A549 (cell line): ENCODE measurements around the gene FBXW10. TPM values are rescaled to one million over a fixed set of nuclear protein-coding genes. Genes with fewer than 3 reads are reported as not detected.
A peak's percentile ranks its signal among the peaks of the same experiment; 100 is the strongest.
"Not testable (repeated sequence)": the region's sequence is repeated elsewhere in the genome, so short reads cannot be mapped to it uniquely, and the experiment has no call there.

ENCODE experiments used
- ATAC-seq, 2 experiments: fragments of 200-7000 bp in 1 of 2; fragments of >200 bp in 1 of 2; cut with Nextera tagmentation in 1 of 2; cut with Tn5 transposase in 1 of 2; 3 replicates each; pipeline versions ENCODE4 v1.8.0 to v1.9.1; 2018 to 2020; ENCODE audit warnings: mild to moderate bottlenecking in 1 of 2, moderate library complexity in 1 of 2
- CTCF ChIA-PET: fragments of 300-600 bp; sonication (Branson Sonifier 250); formaldehyde crosslinking; extraction: SDS; loops from one replicate; lab custom pipeline; 2021; ENCODE audit warnings: antibody characterized with exemption, inconsistent platforms; lab: Yijun Ruan, JAX
- POLR2A ChIA-PET: fragments of 350-600 bp; formaldehyde crosslinking; extraction: SDS; loops from one replicate; lab custom pipeline; 2021; ENCODE audit warnings: antibody characterized with exemption, inconsistent platforms; lab: Yijun Ruan, JAX
- DNase-seq, 2 experiments: peaks; one replicate each; pipeline versions ENCODE4 v3.0.0 to v3.0.0-alpha.2; 2011 to 2016; ENCODE audit warnings: low read depth in 1 of 2, low spot score in 1 of 2
- FAIRE-seq: peaks from 2 replicates; lab custom pipeline; 2011; peaks lifted over from hg19 to GRCh38; lab: Jason Lieb, UNC
- H3K27ac ChIP-seq, 2 experiments: fragments of >200 bp; sonication (Bioruptor Twin); formaldehyde crosslinking; 3 replicates each; pipeline ENCODE4 v1.5.1; 2016 to 2017
- H3K4me1 ChIP-seq: fragments of >200 bp; sonication (Bioruptor Twin); formaldehyde crosslinking; 3 replicates; pipeline ENCODE4 v1.6.1; 2016
- H3K4me2 ChIP-seq: fragments of >200 bp; sonication (Bioruptor Twin); formaldehyde crosslinking; 3 replicates; pipeline ENCODE4 v1.6.1; 2016
- H3K4me3 ChIP-seq: fragments of >200 bp; sonication (Bioruptor Twin); formaldehyde crosslinking; 3 replicates; pipeline ENCODE4 v1.5.1; 2016
- H3K9me3 ChIP-seq: fragments of >200 bp; sonication (Bioruptor Twin); formaldehyde crosslinking; 3 replicates; pipeline ENCODE4 v1.6.1; 2016
- RAD21 ChIP-seq, 2 experiments: fragments of >200 bp in 1 of 2; sonication (Bioruptor Twin) in 1 of 2; formaldehyde crosslinking in 1 of 2; IDR thresholded peaks in 1 of 2; conservative IDR thresholded peaks in 1 of 2; 2 replicates in 1 of 2; 3 replicates in 1 of 2; pipeline ENCODE4 v1.6.1; 2012 to 2018; ENCODE audit warnings: inconsistent platforms in 1 of 2
- SMC3 ChIP-seq: fragments of >200 bp; sonication (Bioruptor Twin); formaldehyde crosslinking; IDR thresholded peaks from 3 replicates; pipeline ENCODE4 v1.6.1; 2018; ENCODE audit warnings: inconsistent platforms
- WGBS: methylation state at CpG from one replicate; pipeline ENCODE4 v1.1.6; 2017; ENCODE audit errors: missing lambda C conversion rate; 5-methylcytosine and 5-hydroxymethylcytosine counted together
- polyA minus RNA-seq: library from RNA; depleted of rRNA, polyadenylated mRNA; stranded (reverse); fragments of >200 nt; gene quantifications from 2 replicates; pipeline ENCODE4 v1.2.3, GENCODE V29; 2011; rRNA and poly(A)+ RNA removed
- polyA plus RNA-seq, 4 experiments: library from polyadenylated mRNA; depleted of rRNA in 3 of 4; stranded (reverse); fragments of >200 nt; fragmentation: RNase III in 1 of 4; extraction: RNeasy Plus Mini Kit Qiagen cat#74134 plus additional on column Dnase treatment in 1 of 4; gene quantifications; 2 replicates in 3 of 4; 3 replicates in 1 of 4; pipeline ENCODE4 v1.2.3, GENCODE V29; 2011 to 2017
- TF ChIP-seq, protein P1 (sequence below): fragments of >200 bp; sonication (Bioruptor Twin); formaldehyde crosslinking; IDR thresholded peaks from 3 replicates; pipeline ENCODE4 v1.5.1; 2016

FBXW10 gene, protein sequence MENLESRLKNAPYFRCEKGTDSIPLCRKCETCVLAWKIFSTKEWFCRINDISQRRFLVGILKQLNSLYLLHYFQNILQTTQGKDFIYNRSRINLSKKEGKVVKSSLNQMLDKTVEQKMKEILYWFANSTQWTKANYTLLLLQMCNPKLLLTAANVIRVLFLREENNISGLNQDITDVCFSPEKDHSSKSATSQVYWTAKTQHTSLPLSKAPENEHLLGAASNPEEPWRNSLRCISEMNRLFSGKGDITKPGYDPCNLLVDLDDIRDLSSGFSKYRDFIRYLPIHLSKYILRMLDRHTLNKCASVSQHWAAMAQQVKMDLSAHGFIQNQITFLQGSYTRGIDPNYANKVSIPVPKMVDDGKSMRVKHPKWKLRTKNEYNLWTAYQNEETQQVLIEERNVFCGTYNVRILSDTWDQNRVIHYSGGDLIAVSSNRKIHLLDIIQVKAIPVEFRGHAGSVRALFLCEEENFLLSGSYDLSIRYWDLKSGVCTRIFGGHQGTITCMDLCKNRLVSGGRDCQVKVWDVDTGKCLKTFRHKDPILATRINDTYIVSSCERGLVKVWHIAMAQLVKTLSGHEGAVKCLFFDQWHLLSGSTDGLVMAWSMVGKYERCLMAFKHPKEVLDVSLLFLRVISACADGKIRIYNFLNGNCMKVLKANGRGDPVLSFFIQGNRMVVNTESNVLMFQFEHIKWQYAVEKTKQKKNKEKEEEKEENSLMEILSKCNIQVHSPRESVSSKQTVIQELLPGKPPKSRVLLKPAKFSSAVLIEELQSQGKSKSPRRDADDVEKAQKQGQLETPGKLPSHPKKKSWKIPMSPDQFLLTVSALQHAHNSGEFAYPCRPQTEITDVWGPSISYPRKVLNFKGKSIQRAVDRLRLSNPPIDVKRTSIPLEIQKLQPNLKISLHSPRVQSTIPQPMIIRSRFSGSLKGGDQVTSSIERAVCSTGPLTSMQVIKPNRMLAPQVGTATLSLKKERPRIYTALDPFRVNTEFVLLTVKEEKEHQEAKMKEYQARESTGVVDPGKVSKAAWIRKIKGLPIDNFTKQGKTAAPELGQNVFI
- polyA plus RNA-seq (2011; rRNA removed) (2.6 and 3.4 TPM in 2 replicates), polyA plus RNA-seq (2017; fragmentation: RNase III; extraction: RNeasy Plus Mini Kit Qiagen cat#74134 plus additional on column Dnase treatment) (3.2 to 5.0 TPM (median 3.8 TPM) in 3 replicates), polyA minus RNA-seq (0.87 and 1.1 TPM in 2 replicates)
- 0.97 and 1.0 TPM in 2 replicates for polyA plus RNA-seq (2012; cell fraction: cytosol; rRNA removed)
- 4.4 and 6.2 TPM in 2 replicates for polyA plus RNA-seq (2012; cell fraction: nucleus; rRNA removed)

DNA sequence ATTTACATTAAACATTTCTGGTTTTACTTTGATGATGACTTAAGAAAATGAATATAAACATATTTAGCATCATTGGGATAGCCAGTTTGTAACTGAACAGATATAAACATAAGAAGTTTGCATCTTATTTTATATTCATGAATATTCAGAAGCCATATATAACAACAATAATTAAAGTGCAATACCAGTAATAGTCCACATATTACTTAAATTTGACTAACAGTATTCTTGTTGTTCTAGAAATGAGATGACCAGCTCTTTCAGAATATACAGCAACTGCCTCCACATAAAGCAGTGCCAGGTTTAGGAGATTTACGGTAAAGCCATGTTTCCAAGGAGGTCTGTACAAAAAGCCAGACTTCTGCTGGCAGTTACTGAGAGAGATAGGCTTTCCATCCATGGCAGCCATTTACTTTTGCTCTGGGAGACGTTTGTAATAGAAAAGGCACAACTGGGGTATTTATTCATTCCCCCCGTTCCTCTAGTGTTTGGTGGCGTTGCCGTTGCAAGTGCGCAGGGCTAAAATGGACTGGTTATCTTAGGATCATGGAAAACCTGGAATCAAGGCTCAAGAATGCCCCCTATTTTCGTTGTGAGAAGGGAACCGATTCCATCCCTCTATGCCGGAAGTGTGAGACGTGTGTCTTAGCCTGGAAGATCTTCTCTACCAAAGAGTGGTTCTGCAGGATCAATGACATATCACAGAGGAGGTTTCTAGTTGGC, at the start of gene FBXW10:
TSS of gene FBXW10 (plus strand) at position 356 of the 723 bp plus-strand sequence. CDS start at position 547, 191 bp downstream.
- POLR2A ChIA-PET, H3K4me2 ChIP-seq, CTCF ChIA-PET, DNase-seq, H3K4me3 ChIP-seq, H3K9me3 ChIP-seq, H3K27ac ChIP-seq, H3K4me1 ChIP-seq: not testable (repeated sequence)
- ATAC-seq (peak in 1 of 2 experiments; percentile 18; a peak in 2 of 6 replicates), FAIRE-seq (peak; percentile 82)
- 72% methylated on average over 9 of the region's 10 CpGs for WGBS

DNA sequence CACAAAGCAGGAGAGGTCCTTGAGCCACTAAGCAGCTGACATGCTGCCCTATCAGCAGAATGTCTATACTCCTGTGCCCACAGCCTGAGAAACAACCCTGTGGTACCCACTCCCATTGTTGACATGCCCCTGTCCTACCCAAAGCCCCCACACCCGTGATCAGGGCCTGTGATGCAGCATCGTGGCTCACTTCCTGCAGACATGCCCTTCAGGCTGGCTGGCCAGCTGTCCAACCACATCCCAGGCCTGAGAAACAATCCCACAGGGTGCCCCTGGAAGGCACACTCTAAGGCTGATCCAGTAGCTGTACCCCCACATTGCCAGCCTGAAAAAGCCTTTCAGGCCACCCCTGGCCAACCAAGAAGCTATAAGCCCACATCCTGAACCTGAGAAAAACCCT, 48.7 kb upstream of the FBXW10 start:
- H3K4me3 ChIP-seq, H3K4me1 ChIP-seq, DNase-seq, CTCF ChIA-PET, POLR2A ChIA-PET, FAIRE-seq, H3K27ac ChIP-seq, H3K4me2 ChIP-seq, H3K9me3 ChIP-seq: not testable (repeated sequence)
- 47% methylated on average over 2 of the region's 2 CpGs for whole genome bisulfite sequencing
- 0 out of 6 replicates have a peak, but pooled peaks of 1 of the 2 experiments have one; percentile 2 for ATAC-seq

DNA sequence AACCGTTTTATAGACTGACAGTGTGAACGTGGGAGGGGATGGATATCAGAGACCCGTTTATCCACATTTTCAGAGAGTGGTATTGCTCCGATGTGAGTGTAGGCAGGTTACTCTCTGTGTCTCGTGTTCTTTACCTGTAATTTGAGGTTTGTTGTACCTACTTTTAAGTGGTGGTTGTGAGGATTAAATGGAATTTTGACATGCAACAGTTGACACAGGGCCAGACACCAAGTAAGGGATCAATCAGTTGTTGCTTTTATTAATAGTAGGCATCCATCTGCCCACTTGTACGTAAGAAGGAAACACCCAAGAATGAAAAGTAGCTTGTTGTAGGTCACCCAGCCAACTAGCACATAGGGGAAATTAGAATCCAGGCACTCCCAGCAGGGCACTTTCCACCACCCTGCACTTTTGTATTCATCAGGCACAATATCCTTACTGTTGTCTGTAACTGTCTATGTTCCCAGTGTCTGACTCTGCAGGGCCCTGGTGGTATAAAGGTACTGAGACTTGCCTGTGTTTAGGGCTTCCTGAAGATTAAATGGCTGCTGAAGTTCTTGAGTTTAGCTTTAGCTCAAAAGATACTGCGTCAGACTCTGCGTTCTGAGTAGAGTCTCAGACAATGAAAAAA, 45.3 kb upstream of the FBXW10 start:
- POLR2A ChIA-PET, result interaction anchor here (1.3 kb wide), 1 partner anchor 16 kb away, joined by 5 read pairs; the partner anchor contains the start of gene FOXO3B
- Histone ChIP-seq H3K4me3 (peak overlapping the region; percentile 48), H3K27ac (peak overlapping the region; percentile 74 to 86), H3K4me2 (peak overlapping the region; percentile 87)
- H3K4me1 ChIP-seq, CTCF ChIA-PET, FAIRE-seq, H3K9me3 ChIP-seq, DNase-seq, ATAC-seq: not testable (repeated sequence)
- 66% methylated on average over 8 of the region's 8 CpGs for whole genome bisulfite sequencing

DNA sequence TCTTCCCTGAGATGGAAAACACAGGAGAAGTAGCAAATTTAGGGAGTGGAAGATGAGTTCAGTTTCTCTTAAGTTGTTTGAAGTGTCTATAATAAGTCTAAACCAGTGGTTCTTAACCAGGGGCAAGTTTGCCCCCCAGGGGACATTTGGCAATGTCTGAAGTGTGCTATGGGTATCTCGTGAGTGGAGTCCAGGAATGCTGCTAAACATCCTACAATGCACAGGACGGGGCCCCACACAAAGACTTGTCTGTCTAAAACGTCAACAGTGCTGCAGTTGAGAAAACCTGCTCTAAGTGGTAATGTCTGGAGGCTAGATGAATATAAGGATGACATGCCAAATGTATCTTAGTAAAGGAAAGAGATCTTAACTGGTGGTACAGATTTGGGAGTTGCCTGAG, 37.9 kb upstream of the FBXW10 start:
- POLR2A ChIA-PET, H3K27ac ChIP-seq, H3K4me3 ChIP-seq, ATAC-seq, H3K4me1 ChIP-seq, FAIRE-seq, CTCF ChIA-PET, H3K4me2 ChIP-seq, H3K9me3 ChIP-seq, DNase-seq: not testable (repeated sequence)
- 76% methylated on average over 3 of the region's 3 CpGs for WGBS

DNA sequence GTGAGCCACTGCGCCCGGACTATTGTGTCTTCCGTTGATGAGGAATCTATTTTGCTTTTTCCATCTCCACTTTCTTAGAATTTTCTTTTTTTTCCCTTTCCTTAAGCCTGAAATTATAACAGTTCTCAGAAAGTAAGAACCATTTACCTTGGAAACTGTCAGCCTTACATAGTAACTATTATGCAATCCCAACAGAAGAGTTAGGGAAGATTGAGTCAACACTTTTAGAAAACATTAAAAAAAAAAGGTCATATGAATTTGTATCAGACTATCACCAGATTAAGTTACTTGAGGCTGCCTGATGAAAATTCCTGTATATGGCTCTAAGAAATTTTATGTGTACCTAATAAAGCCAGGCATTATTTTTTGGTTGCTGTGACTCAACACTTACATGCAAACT, 35.6 kb upstream of the FBXW10 start:
- 94% methylated on average over 3 of the region's 3 CpGs for WGBS
- H3K4me1 ChIP-seq, DNase-seq, POLR2A ChIA-PET, H3K4me3 ChIP-seq, FAIRE-seq, H3K4me2 ChIP-seq, H3K9me3 ChIP-seq, H3K27ac ChIP-seq, ATAC-seq: not testable (repeated sequence)
- CTCF ChIA-PET, result interaction anchor here (0.7 kb wide), 1 partner anchor 82 kb away, joined by 4 read pairs; no protein-coding TSS in a partner anchor

DNA sequence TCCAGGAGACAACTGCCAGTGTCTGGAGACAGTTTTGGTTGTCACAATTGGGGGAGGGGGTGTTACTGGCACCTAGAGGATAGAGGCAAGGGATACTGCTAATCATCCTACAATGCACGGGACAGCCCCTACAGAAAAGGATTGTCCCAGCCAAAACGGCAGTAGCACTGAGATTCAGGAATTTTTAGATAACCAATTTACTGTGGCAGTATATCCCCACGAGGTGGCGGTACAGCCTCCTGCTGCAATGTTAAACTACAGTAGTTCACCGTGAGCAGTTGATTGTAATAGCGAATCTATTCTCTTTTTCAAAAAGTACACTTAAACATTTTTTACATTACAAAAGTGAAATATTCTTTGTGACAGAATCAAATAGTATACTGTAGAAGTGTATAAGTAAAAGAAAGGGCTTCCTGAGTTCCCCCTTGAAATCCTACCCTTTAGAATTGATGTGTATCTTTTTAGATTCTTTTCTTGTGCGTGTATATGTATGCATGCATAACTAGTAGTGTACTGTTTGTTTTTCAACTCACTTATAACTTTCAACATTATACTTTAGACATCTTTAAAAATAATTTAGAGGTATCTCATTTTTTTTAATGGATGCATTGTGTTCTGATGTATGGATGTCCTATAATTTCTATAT, 31.4 kb upstream of the FBXW10 start:
- 10% methylated on average over 7 of the region's 7 CpGs for WGBS
- H3K4me1 ChIP-seq, H3K9me3 ChIP-seq, CTCF ChIA-PET, H3K4me3 ChIP-seq: not testable (repeated sequence)
- FAIRE-seq, result peak; percentile 100
- Histone ChIP-seq H3K27ac (peak overlapping the region; percentile 25 to 71; a peak in 5 of 6 replicates), H3K4me2 (peak overlapping the region; percentile 52)
- POLR2A ChIA-PET, result interaction anchor here (0.6 kb wide), 1 partner anchor 26 kb away, joined by 5 read pairs; no protein-coding TSS in a partner anchor
- DNase-seq, result peak in 1 of 2 experiments; percentile 73
- ATAC-seq, result peak; percentile 84 to 95
- TF ChIP-seq, protein P1, sequence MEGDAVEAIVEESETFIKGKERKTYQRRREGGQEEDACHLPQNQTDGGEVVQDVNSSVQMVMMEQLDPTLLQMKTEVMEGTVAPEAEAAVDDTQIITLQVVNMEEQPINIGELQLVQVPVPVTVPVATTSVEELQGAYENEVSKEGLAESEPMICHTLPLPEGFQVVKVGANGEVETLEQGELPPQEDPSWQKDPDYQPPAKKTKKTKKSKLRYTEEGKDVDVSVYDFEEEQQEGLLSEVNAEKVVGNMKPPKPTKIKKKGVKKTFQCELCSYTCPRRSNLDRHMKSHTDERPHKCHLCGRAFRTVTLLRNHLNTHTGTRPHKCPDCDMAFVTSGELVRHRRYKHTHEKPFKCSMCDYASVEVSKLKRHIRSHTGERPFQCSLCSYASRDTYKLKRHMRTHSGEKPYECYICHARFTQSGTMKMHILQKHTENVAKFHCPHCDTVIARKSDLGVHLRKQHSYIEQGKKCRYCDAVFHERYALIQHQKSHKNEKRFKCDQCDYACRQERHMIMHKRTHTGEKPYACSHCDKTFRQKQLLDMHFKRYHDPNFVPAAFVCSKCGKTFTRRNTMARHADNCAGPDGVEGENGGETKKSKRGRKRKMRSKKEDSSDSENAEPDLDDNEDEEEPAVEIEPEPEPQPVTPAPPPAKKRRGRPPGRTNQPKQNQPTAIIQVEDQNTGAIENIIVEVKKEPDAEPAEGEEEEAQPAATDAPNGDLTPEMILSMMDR, result peak; percentile 60
- TF ChIP-seq SMC3 (peak; percentile 70), RAD21 (conservative IDR thresholded peaks at IDR 0.05 in 1 of 2, IDR thresholded peaks at IDR 0.05 in 1 of 2) (peak; percentile 71 to 75)
